Mucosa of descending colon (tissue), 3 donors: ENCODE data around the gene FRAS1. TPM values are rescaled to one million over a fixed set of nuclear protein-coding genes. Genes with fewer than 3 reads are reported as not detected.

Experiments used
- ATAC-seq: fragments of 200-7000 bp; cut with Tn5 transposase; one replicate; pipeline ENCODE4 v1.9.1; 2020; ENCODE audit warnings: mild to moderate bottlenecking, moderate library complexity
- DNase-seq, 3 donors: peaks; one replicate each; pipeline ENCODE4 v3.0.0-alpha.2; 2020
- H3K36me3 ChIP-seq: fragments of 200-600 bp; one replicate; pipeline ENCODE4 v1.8.0; 2021; ENCODE audit warnings: low read depth, mild to moderate bottlenecking
- H3K4me1 ChIP-seq: fragments of 200-600 bp; one replicate; pipeline ENCODE4 v1.8.0; 2021; ENCODE audit warnings: low read depth, mild to moderate bottlenecking
- H3K4me3 ChIP-seq: fragments of 200-600 bp; one replicate; pipeline ENCODE4 v1.8.0; 2021; ENCODE audit warnings: mild to moderate bottlenecking
- H3K9me3 ChIP-seq: fragments of 200-600 bp; one replicate; pipeline ENCODE4 v1.8.0; 2021; ENCODE audit warnings: mild to moderate bottlenecking
- intact Hi-C, 2 donors: fragments of 100-400 bp; cut with DNase I in 1 of 2; cut with micrococcal nuclease in 1 of 2; formaldehyde crosslinking; loops; one replicate each; pipeline versions ENCODE4 v1.11.0 to v1.11.1; 2022; cut with DNase I, micrococcal nuclease
- total RNA-seq, 3 donors: library from RNA; stranded (reverse); fragmentation: NEBNext Ultra II Directional in 2 of 3; extraction: Animal tissue kit (Norgen Biotek cat#: 25700) in 2 of 3; gene quantifications; one replicate each; pipeline versions ENCODE4 v1.2.1 to v1.2.4, GENCODE V29; 2021 to 2023
- TF ChIP-seq, protein P1 (sequence below): fragments of 200-600 bp; IDR thresholded peaks from one replicate; pipeline ENCODE4 v1.8.0; 2022; ENCODE audit warnings: antibody characterized with exemption, mild to moderate bottlenecking
- donor health status: DM: no; HTN: no; CAD: no; lungs with moderate emphysema.
- donor health status: DM: no; HTN: no; CAD: no.
- donor health status: DM: no; HTN: yes; CAD: no.

The FRAS1 gene
- total RNA-seq, 3 donors from 2014 or later, result 1.2 to 9.3 (median 2.2) TPM

- Histone ChIP-seq H3K9me3 (no peaks in the 10 kb centered on the region), H3K36me3 (no peaks in the 10 kb centered on the region), H3K4me3 (no peak overlapping the region), H3K4me1 (no peaks in the 10 kb centered on the region)
- TF ChIP-seq, protein P1, sequence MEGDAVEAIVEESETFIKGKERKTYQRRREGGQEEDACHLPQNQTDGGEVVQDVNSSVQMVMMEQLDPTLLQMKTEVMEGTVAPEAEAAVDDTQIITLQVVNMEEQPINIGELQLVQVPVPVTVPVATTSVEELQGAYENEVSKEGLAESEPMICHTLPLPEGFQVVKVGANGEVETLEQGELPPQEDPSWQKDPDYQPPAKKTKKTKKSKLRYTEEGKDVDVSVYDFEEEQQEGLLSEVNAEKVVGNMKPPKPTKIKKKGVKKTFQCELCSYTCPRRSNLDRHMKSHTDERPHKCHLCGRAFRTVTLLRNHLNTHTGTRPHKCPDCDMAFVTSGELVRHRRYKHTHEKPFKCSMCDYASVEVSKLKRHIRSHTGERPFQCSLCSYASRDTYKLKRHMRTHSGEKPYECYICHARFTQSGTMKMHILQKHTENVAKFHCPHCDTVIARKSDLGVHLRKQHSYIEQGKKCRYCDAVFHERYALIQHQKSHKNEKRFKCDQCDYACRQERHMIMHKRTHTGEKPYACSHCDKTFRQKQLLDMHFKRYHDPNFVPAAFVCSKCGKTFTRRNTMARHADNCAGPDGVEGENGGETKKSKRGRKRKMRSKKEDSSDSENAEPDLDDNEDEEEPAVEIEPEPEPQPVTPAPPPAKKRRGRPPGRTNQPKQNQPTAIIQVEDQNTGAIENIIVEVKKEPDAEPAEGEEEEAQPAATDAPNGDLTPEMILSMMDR, result no peak
- ATAC-seq (no peak), DNase-seq (no peak)
- intact Hi-C loops, result no loop called here
These were observed 36.4 kb upstream of the FRAS1 start for GRCh38 chr4:78020677-78021076.

GRCh38 chr4:78022517-78022916 lies 34.6 kb upstream of the FRAS1 start:
- Histone ChIP-seq H3K36me3 (no peaks in the 10 kb centered on the region), H3K4me3 (no peak overlapping the region), H3K9me3 (no peaks in the 10 kb centered on the region), H3K4me1 (no peaks in the 10 kb centered on the region)
- intact Hi-C loops, result no loop called here
- DNase-seq (no peak), ATAC-seq (no peak)
- TF ChIP-seq, protein P1, result no peak

DNA sequence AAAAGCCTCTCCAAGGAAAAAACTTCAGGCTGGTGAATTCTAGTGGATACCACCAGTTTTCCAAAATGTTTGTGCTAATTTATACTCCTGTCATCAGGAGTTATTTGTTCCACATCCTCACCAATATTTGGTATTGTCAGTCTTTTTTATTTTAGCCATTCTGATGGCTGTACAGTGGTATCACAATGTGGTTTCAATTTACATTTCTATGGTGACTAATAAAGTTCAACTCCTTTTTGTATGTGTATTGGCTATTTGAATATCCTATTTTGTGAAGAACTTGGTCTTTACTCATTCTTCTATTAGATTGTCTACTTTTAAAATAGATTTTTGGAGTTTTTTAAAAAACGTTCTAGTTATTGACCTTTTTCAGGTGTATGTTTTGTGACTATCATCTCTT lies 33.0 kb upstream of the FRAS1 start:
- DNase-seq (no peak), ATAC-seq (no peak)
- no peaks in the 10 kb centered on the region for H3K36me3 ChIP-seq
- H3K4me1 ChIP-seq, result no peaks in the 10 kb centered on the region
- no peak overlapping the region for H3K4me3 ChIP-seq
- no peaks in the 10 kb centered on the region for H3K9me3 ChIP-seq
- intact Hi-C loops, result no loop called here
- TF ChIP-seq, protein P1, result no peak

DNA sequence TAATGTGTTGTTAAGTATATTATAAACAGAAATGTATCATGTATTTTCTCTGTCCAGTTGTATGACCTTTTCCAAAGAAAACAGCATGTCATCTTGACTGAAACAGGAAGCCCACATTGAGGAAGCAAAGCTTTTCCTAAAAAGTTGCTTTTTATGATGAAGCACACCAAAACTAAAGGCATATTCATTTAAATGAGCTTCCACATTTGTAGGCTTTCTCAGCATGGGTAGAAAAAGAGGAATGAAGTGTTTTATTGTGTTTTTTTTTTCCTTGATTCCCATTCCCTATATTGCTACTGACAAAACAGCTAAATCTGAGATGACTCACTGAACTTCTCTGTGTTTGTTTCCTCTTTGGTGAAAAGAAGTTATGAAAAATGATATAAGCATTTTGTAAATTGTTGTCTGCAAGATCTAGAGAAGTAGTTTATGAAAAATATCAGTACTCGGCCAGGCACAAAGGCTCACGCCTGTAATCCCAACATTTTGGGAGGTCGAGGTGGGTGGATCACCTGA lies 32.5 kb upstream of the FRAS1 start:
- ATAC-seq, result no peak
- DNase-seq, result no peak
- TF ChIP-seq, protein P1, result no peak
- intact Hi-C loops, result no loop called here
- Histone ChIP-seq H3K36me3 (no peaks in the 10 kb centered on the region), H3K4me1 (no peaks in the 10 kb centered on the region), H3K9me3 (no peaks in the 10 kb centered on the region), H3K4me3 (no peak overlapping the region)

GRCh38 chr4:78031417-78031950 lies 25.6 kb upstream of the FRAS1 start:
- Histone ChIP-seq H3K36me3 (no peaks in the 10 kb centered on the region), H3K4me1 (no peaks in the 10 kb centered on the region), H3K9me3 (no peaks in the 10 kb centered on the region), H3K4me3 (no peak overlapping the region)
- TF ChIP-seq, protein P1, result no peak
- intact Hi-C loops, result no loop called here
- DNase-seq, result no peak
- ATAC-seq, result no peak

DNA sequence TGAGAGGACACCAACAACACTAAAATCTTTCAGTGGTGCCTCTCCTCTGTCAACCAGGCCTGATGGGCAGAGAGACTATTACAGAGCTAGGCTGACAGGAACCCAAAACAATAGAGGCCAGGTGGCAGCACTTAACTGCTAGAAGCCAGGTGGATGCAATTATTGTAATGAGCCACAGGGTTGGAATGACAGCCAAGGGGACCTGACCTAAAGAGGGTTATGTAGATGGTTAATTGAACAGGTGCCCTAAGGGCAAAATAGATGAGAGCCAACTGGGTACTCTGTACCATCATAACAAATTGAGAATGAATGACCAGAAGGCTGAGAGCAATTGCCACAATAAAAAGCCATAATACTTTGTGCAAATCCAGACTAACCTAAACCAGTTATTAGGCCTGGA lies 24.7 kb upstream of the FRAS1 start:
- DNase-seq (peak in 1 of 3 donors; percentile 3), ATAC-seq (no peak)
- TF ChIP-seq, protein P1, result no peak

More for the DNA sequence above, 24.7 kb upstream of the FRAS1 start:
- Histone ChIP-seq H3K36me3 (no peaks in the 10 kb centered on the region), H3K4me3 (no peak overlapping the region), H3K4me1 (no peaks in the 10 kb centered on the region), H3K9me3 (no peaks in the 10 kb centered on the region)
- intact Hi-C loops, result no loop called here
